Measurements from ENCODE around the gene CFLAR. TPM values are rescaled to one million over a fixed set of nuclear protein-coding genes. Genes with fewer than 3 reads are reported as not detected.

Gene CFLAR
- polyA plus RNA-seq, 1 donor from 2014 or later = 1.6 TPM

DNA sequence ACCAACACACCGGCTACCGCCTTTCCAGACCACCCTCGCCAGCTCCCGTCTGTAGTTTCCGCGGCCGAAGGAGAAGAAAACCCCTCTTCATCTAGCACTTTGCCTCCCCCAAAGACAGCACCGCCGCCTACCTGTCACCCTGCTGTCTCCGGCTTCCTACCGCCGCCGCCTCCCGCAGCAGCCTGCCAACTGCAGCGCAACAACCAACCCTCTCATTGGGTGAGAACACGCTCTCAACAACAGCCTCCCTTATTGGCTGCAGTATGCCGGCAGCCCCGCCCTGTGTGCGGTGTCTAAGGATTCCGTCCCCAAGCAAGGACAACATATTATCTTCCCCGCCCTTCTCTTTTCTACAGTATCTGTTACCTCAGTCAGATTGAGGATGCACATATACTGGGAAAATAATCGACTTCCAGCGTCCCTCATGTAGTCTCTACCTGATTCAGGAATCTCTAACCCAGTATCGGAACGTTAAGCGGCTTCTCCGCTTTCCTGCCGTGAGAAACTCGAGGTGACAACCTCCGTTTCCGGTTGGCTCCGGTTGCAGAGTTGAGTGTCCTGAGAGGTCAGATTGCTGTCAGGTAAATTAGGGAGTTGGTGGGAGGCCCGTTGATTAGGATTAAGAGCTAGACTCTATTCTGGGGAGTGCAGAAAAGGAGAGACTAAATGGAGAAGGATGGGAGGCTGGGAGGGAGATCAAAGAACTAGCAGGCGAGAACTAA lies 44.3 kb upstream of the CFLAR start, which contains the start of the genes HYCC2 and NDUFB3:
Gene HYCC2, minus strand, starts transcription at position 193 of the 722 bp plus-strand sequence. CDS start 47,662 bp downstream, outside the sequence.
Gene NDUFB3, plus strand, starts transcription at position 523 of the 722 bp plus-strand sequence. CDS start 6,882 bp downstream, outside the sequence.
- Histone ChIP-seq H2AFZ (ENCODE audit: low read depth, low read length) (peak within 1 kb of the TSS; percentile 90), H3K9me2 (ENCODE audit: insufficient read depth, low read length) (no peaks in the 10 kb centered on the region), H3K79me2 (replicated peaks; ENCODE audit: insufficient read depth, low read length) (peaks cover 61% of the 10 kb centered on the region), H3K9me3 (ENCODE audit: low read length) (no peaks in the 10 kb centered on the region), H4K20me1 (ENCODE audit: insufficient read depth) (peaks cover 3% of the 10 kb centered on the region), H3F3A (ENCODE audit: insufficient read depth, low read length, poor library complexity, severe bottlenecking) (peaks cover 3% of the 10 kb centered on the region), H3K27me3 (ENCODE audit: insufficient read depth, low read depth, low read length) (no peaks in the 10 kb centered on the region), H3K4me2 (ENCODE audit: low read length) (peak within 1 kb of the TSS; percentile 93), H3K36me3 (ENCODE audit: insufficient read depth, low read length) (no peaks in the 10 kb centered on the region), H3K27ac (ENCODE audit: low read length) (peak within 1 kb of the TSS; percentile 83), H3K4me3 (ENCODE audit: low read length) (peak within 1 kb of the TSS; percentile 78), H3K9ac (ENCODE audit: low read length) (peak within 1 kb of the TSS; percentile 79)
- TF ChIP-seq EP300 (conservative IDR thresholded peaks at IDR 0.05; ENCODE audit: poor library complexity, severe bottlenecking) (peak; percentile 69), POLR2AphosphoS5 (IDR thresholded peaks at IDR 0.05) (peak; percentile 96), RAD21 (conservative IDR thresholded peaks at IDR 0.05) (no peak), EZH2 (IDR thresholded peaks at IDR 0.05; ENCODE audit: borderline replicate concordance, insufficient read depth, low read length, poor library complexity, severe bottlenecking) (no peak), MXI1 (conservative IDR thresholded peaks at IDR 0.05; ENCODE audit: poor library complexity, severe bottlenecking) (peak; percentile 70), TAF1 (IDR thresholded peaks at IDR 0.05; ENCODE audit: low read depth) (peak; percentile 85), SMC3 (conservative IDR thresholded peaks at IDR 0.05; ENCODE audit: poor library complexity) (peak; percentile 41)
- TF ChIP-seq, protein P1, sequence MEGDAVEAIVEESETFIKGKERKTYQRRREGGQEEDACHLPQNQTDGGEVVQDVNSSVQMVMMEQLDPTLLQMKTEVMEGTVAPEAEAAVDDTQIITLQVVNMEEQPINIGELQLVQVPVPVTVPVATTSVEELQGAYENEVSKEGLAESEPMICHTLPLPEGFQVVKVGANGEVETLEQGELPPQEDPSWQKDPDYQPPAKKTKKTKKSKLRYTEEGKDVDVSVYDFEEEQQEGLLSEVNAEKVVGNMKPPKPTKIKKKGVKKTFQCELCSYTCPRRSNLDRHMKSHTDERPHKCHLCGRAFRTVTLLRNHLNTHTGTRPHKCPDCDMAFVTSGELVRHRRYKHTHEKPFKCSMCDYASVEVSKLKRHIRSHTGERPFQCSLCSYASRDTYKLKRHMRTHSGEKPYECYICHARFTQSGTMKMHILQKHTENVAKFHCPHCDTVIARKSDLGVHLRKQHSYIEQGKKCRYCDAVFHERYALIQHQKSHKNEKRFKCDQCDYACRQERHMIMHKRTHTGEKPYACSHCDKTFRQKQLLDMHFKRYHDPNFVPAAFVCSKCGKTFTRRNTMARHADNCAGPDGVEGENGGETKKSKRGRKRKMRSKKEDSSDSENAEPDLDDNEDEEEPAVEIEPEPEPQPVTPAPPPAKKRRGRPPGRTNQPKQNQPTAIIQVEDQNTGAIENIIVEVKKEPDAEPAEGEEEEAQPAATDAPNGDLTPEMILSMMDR (IDR thresholded peaks at IDR 0.05; ENCODE audit: poor library complexity, severe bottlenecking) = peak; percentile 63
- TF ChIP-seq, protein P2, sequence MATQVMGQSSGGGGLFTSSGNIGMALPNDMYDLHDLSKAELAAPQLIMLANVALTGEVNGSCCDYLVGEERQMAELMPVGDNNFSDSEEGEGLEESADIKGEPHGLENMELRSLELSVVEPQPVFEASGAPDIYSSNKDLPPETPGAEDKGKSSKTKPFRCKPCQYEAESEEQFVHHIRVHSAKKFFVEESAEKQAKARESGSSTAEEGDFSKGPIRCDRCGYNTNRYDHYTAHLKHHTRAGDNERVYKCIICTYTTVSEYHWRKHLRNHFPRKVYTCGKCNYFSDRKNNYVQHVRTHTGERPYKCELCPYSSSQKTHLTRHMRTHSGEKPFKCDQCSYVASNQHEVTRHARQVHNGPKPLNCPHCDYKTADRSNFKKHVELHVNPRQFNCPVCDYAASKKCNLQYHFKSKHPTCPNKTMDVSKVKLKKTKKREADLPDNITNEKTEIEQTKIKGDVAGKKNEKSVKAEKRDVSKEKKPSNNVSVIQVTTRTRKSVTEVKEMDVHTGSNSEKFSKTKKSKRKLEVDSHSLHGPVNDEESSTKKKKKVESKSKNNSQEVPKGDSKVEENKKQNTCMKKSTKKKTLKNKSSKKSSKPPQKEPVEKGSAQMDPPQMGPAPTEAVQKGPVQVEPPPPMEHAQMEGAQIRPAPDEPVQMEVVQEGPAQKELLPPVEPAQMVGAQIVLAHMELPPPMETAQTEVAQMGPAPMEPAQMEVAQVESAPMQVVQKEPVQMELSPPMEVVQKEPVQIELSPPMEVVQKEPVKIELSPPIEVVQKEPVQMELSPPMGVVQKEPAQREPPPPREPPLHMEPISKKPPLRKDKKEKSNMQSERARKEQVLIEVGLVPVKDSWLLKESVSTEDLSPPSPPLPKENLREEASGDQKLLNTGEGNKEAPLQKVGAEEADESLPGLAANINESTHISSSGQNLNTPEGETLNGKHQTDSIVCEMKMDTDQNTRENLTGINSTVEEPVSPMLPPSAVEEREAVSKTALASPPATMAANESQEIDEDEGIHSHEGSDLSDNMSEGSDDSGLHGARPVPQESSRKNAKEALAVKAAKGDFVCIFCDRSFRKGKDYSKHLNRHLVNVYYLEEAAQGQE (IDR thresholded peaks at IDR 0.05; ENCODE audit: borderline replicate concordance) = peak; percentile 78

DNA sequence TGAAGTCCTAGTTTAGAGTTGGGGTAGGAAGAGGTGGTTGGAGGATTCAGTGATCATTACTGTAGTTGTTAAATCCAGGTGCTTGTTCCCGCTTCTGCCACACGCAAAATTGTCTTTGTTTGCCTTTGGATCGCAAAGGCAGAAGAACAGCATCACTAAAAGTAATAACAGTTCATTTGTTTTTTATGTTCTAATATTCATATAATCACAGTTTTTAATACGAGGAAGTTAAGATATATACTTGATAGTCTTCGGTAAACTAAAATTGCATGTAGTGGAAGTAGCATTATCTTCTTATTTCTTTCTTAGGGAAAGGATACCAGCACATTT lies 43.8 kb upstream of the CFLAR start:
- no peaks in the 10 kb centered on the region for H3K36me3 ChIP-seq (ENCODE audit: insufficient read depth, low read length)
- H3K9me3 ChIP-seq (ENCODE audit: low read length) = no peaks in the 10 kb centered on the region
- peaks cover 56% of the 10 kb centered on the region for H3K79me2 ChIP-seq (replicated peaks; ENCODE audit: insufficient read depth, low read length)
- peak overlapping the region; percentile 78 for H3K4me3 ChIP-seq (ENCODE audit: low read length)
- peaks cover 3% of the 10 kb centered on the region for H4K20me1 ChIP-seq (ENCODE audit: insufficient read depth)
- no peak for TF ChIP-seq SMC3 (conservative IDR thresholded peaks at IDR 0.05; ENCODE audit: poor library complexity)
- TF ChIP-seq RAD21 (conservative IDR thresholded peaks at IDR 0.05) = no peak
- TF ChIP-seq, protein P1 (IDR thresholded peaks at IDR 0.05; ENCODE audit: poor library complexity, severe bottlenecking) = no peak
- TF ChIP-seq, protein P2 (IDR thresholded peaks at IDR 0.05; ENCODE audit: borderline replicate concordance) = no peak
- no peak for TF ChIP-seq EP300 (conservative IDR thresholded peaks at IDR 0.05; ENCODE audit: poor library complexity, severe bottlenecking)
- no peak for TF ChIP-seq EZH2 (IDR thresholded peaks at IDR 0.05; ENCODE audit: borderline replicate concordance, insufficient read depth, low read length, poor library complexity, severe bottlenecking)
- no peak for TF ChIP-seq MXI1 (conservative IDR thresholded peaks at IDR 0.05; ENCODE audit: poor library complexity, severe bottlenecking)
- TF ChIP-seq TAF1 (IDR thresholded peaks at IDR 0.05; ENCODE audit: low read depth) = no peak
- no peak for TF ChIP-seq POLR2AphosphoS5 (IDR thresholded peaks at IDR 0.05)
- H3K9me2 ChIP-seq (ENCODE audit: insufficient read depth, low read length) = no peaks in the 10 kb centered on the region
- peak overlapping the region; percentile 79 for H3K9ac ChIP-seq (ENCODE audit: low read length)
- peak overlapping the region; percentile 90 for H2AFZ ChIP-seq (ENCODE audit: low read depth, low read length)
- no peaks in the 10 kb centered on the region for H3K27me3 ChIP-seq (ENCODE audit: insufficient read depth, low read depth, low read length)
- peak overlapping the region; percentile 83 for H3K27ac ChIP-seq (ENCODE audit: low read length)
- peaks cover 3% of the 10 kb centered on the region for H3F3A ChIP-seq (ENCODE audit: insufficient read depth, low read length, poor library complexity, severe bottlenecking)
- peak overlapping the region; percentile 93 for H3K4me2 ChIP-seq (ENCODE audit: low read length)

Data from neural cell (in vitro differentiated cells).